ENCODE results near the gene LARGE2.

- no peak for TF ChIP-seq EZH2phosphoT487 (IDR thresholded peaks at IDR 0.05; ENCODE audit: insufficient read depth, low read depth)
- no peak for TF ChIP-seq EZH2 (IDR thresholded peaks at IDR 0.05; ENCODE audit: insufficient read depth, poor library complexity, severe bottlenecking)
Observed at GRCh38 chr11:45961751-45962240, 39.3 kb downstream of the LARGE2 start.

Data from GM23248 (cell line).